Measurements from ENCODE around the gene EPHA1. TPM values are rescaled to one million over a fixed set of nuclear protein-coding genes. Genes with fewer than 3 reads are reported as not detected.
"Not testable (repeated sequence)": the region's sequence is repeated elsewhere in the genome, so short reads cannot be mapped to it uniquely, and the experiment has no call there.

Gene EPHA1
- total and polyA plus RNA-seq, 2 donors (not counting 1 experiment from before 2014, with no cell fraction given) = 0.39 to 0.49 TPM

DNA sequence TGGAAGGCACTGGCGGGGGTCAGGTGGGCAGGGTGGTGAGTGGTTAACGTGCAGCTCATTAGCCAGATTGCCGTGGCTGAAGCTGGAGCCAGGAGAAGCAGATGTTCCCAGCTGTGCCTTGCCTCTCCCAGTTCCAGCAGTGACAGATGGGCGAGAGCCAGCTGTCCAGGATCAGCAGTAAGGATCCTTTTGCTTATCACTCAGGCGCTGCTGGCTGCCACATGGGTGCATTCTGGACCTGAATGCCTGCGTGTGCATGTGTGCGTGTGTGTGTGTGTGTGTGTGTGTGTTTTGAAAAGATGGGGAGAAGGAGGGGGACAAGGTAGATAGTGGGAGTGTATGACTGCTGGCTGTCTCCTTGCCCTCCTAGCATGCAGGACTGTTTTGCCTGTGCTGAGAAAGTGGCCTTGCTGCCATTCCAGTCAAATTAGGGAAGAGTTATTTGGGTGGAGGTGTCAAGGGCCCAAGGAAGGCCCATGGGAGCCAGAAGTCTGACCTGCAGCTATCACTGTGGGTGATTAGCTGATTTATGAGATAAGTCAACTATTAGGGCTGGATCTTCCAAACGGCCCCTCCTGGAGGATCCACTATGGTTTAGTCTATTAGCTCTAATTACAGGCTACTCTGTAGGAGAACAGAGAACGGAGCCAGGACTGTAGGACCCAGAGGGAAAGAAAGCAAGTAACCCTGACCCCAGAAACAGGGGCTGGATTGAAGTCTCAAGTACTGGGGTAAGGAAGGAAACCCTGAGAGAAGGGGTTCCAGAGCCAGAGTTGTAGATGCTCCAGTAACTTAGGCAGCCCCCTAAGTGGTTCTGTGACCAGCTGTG, 3.3 kb downstream of the EPHA1 start:
- ChIA-PET POLR2A (no interaction called here), CTCF (interaction anchor here (0.8 to 2.8 kb wide), 5 partner anchors 10 to 190 kb away, joined by 3 to 16 read pairs (median 4); no protein-coding TSS in a partner anchor)
- Mint-ChIP-seq H3K9me3 (ENCODE audit: insufficient read depth) (no peaks in the 10 kb centered on the region), H3K4me3 (no peak overlapping the region), H3K27ac (no peak overlapping the region), H3K4me1 (peaks cover 25% of the 10 kb centered on the region), H3K27me3 (peaks cover 11% of the 10 kb centered on the region)
- Histone ChIP-seq H3K79me2 (ENCODE audit: control insufficient read depth, insufficient read depth, low read length) (no peaks in the 10 kb centered on the region), H3K9me3 (ENCODE audit: control extremely low read depth in 1 of 3, control insufficient read depth in 2 of 3, insufficient read depth in 1 of 3, low read length in 2 of 3) (no peaks in the 10 kb centered on the region), H3K9ac (ENCODE audit: low read length) (no peak overlapping the region), H3K27ac (ENCODE audit: low read length in 2 of 2) (no peak overlapping the region), H4K20me1 (ENCODE audit: control insufficient read depth, insufficient read depth, low read length, poor library complexity, severe bottlenecking) (no peaks in the 10 kb centered on the region), H3K4me1 (ENCODE audit: control insufficient read depth in 2 of 2, insufficient read depth in 2 of 2, low read length in 2 of 2) (peaks cover 20 to 25% of the 10 kb centered on the region in 2 donors), H3K27me3 (replicated peaks in 1 of 4; ENCODE audit: control extremely low read depth in 1 of 4, control insufficient read depth in 3 of 4, insufficient read depth in 4 of 4, low read length in 3 of 4) (peaks cover 0 to 15% (median 6%) of the 10 kb centered on the region in 4 experiments), H2AFZ (ENCODE audit: insufficient read depth, low read depth, low read length, poor library complexity, severe bottlenecking) (no peak overlapping the region), H3K4me3 (ENCODE audit: control extremely low read depth in 1 of 5, extremely low read depth in 1 of 5, insufficient read depth in 1 of 5, low read depth in 2 of 5, low read length in 4 of 5) (no peak overlapping the region), H3K36me3 (replicated peaks in 1 of 2; ENCODE audit: control extremely low read depth in 1 of 2, control insufficient read depth in 1 of 2, extremely low read depth in 1 of 2, insufficient read depth in 2 of 2, low read length in 1 of 2) (no peaks in the 10 kb centered on the region), H3K4me2 (replicated peaks; ENCODE audit: low read depth, low read length, poor library complexity, severe bottlenecking) (no peak overlapping the region)
- WGBS (ENCODE audit: insufficient coverage) = 88% methylated on average over 8 of the region's 9 CpGs
- no peak for ATAC-seq (ENCODE audit: low read depth)
- no peak for TF ChIP-seq EZH2 (IDR thresholded peaks at IDR 0.05; ENCODE audit: borderline replicate concordance, insufficient read depth, low read depth, low read length, poor library complexity, severe bottlenecking)
- TF ChIP-seq, protein P1, sequence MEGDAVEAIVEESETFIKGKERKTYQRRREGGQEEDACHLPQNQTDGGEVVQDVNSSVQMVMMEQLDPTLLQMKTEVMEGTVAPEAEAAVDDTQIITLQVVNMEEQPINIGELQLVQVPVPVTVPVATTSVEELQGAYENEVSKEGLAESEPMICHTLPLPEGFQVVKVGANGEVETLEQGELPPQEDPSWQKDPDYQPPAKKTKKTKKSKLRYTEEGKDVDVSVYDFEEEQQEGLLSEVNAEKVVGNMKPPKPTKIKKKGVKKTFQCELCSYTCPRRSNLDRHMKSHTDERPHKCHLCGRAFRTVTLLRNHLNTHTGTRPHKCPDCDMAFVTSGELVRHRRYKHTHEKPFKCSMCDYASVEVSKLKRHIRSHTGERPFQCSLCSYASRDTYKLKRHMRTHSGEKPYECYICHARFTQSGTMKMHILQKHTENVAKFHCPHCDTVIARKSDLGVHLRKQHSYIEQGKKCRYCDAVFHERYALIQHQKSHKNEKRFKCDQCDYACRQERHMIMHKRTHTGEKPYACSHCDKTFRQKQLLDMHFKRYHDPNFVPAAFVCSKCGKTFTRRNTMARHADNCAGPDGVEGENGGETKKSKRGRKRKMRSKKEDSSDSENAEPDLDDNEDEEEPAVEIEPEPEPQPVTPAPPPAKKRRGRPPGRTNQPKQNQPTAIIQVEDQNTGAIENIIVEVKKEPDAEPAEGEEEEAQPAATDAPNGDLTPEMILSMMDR (IDR thresholded peaks at IDR 0.05) = no peak
- intact Hi-C loops (cut with micrococcal nuclease) = no loop called here
- no peak for DNase-seq

DNA sequence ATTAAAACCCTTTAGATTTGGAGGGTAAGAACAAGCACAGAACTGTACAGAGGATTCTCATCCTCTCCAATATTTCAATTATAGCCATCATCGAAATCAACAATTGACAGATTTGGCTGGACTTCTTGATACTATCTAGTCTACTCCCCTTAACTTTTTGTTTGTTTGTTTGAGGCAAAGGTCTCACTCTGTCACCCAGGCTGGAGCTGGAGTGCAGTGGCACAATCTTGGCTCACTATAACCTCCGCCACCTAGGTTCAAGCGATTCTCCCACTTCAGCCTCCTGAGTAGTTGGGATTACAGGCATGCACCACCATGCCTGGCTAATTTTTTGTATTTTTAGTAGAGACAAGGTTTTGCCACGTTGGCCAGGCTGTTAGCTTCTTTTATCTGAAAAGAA, 6.4 kb downstream of the EPHA1 start:
- H3K9me3 Mint-ChIP-seq (ENCODE audit: insufficient read depth); H3K4me3 Mint-ChIP-seq; H3K9me3 ChIP-seq (ENCODE audit: control extremely low read depth in 1 of 3, control insufficient read depth in 2 of 3, insufficient read depth in 1 of 3, low read length in 2 of 3); intact Hi-C loops (cut with micrococcal nuclease); POLR2A ChIA-PET; H3K27me3 ChIP-seq (replicated peaks in 1 of 4; ENCODE audit: control extremely low read depth in 1 of 4, control insufficient read depth in 3 of 4, insufficient read depth in 4 of 4, low read length in 3 of 4); H3K36me3 ChIP-seq (replicated peaks in 1 of 2; ENCODE audit: control extremely low read depth in 1 of 2, control insufficient read depth in 1 of 2, extremely low read depth in 1 of 2, insufficient read depth in 2 of 2, low read length in 1 of 2); H3K9ac ChIP-seq (ENCODE audit: low read length); H3K27me3 Mint-ChIP-seq; H3K4me2 ChIP-seq (replicated peaks; ENCODE audit: low read depth, low read length, poor library complexity, severe bottlenecking); H3K27ac Mint-ChIP-seq; H3K4me3 ChIP-seq (ENCODE audit: control extremely low read depth in 1 of 5, extremely low read depth in 1 of 5, insufficient read depth in 1 of 5, low read depth in 2 of 5, low read length in 4 of 5); ATAC-seq (ENCODE audit: low read depth); DNase-seq; H4K20me1 ChIP-seq (ENCODE audit: control insufficient read depth, insufficient read depth, low read length, poor library complexity, severe bottlenecking); H3K79me2 ChIP-seq (ENCODE audit: control insufficient read depth, insufficient read depth, low read length); H3K4me1 Mint-ChIP-seq; H3K27ac ChIP-seq (ENCODE audit: low read length in 2 of 2); H2AFZ ChIP-seq (ENCODE audit: insufficient read depth, low read depth, low read length, poor library complexity, severe bottlenecking); H3K4me1 ChIP-seq (ENCODE audit: control insufficient read depth in 2 of 2, insufficient read depth in 2 of 2, low read length in 2 of 2): not testable (repeated sequence)
- no CpG with 5 or more reads among the region's 4 CpGs for WGBS (ENCODE audit: insufficient coverage)
- CTCF ChIA-PET = interaction anchor here (1.0 to 2.0 kb wide), 3 partner anchors 14 to 162 kb away, joined by 4 to 5 read pairs (median 4); no protein-coding TSS in a partner anchor
